ENCODE measurements around the gene SHROOM3.

DNA sequence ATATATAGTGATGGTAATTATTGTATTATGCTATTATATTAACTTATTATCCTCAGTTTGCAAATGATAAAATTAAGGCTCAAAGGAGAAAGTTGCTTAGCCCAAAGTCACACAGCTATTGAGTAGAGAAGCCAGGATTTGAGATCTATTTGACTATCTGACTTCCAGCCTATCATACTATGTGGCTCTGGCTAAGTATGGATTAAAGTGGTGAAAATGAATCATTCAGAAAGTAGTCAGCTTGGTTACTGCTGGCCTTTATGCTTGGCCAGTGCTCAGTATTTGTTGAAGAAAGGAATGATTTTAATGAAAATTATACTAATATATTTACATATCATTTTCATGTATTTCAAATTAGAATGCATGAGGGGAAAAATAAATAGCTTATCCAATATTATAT is 219.8 kb downstream of the SHROOM3 start:
- TF ChIP-seq, protein P1, sequence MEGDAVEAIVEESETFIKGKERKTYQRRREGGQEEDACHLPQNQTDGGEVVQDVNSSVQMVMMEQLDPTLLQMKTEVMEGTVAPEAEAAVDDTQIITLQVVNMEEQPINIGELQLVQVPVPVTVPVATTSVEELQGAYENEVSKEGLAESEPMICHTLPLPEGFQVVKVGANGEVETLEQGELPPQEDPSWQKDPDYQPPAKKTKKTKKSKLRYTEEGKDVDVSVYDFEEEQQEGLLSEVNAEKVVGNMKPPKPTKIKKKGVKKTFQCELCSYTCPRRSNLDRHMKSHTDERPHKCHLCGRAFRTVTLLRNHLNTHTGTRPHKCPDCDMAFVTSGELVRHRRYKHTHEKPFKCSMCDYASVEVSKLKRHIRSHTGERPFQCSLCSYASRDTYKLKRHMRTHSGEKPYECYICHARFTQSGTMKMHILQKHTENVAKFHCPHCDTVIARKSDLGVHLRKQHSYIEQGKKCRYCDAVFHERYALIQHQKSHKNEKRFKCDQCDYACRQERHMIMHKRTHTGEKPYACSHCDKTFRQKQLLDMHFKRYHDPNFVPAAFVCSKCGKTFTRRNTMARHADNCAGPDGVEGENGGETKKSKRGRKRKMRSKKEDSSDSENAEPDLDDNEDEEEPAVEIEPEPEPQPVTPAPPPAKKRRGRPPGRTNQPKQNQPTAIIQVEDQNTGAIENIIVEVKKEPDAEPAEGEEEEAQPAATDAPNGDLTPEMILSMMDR (IDR thresholded peaks at IDR 0.05): no peak
- no peak for TF ChIP-seq POLR2A (IDR thresholded peaks at IDR 0.05; ENCODE audit: low read depth)
- no peak for TF ChIP-seq POLR2AphosphoS5 (IDR thresholded peaks at IDR 0.05)

Measured in esophagus muscularis mucosa (tissue), 3 donors.